ENCODE results near the gene HPS5.
"Not testable (repeated sequence)": the region's sequence is repeated elsewhere in the genome, so short reads cannot be mapped to it uniquely, and the experiment has no call there.

GRCh38 chr11:18267335-18268133, 54.4 kb downstream of the HPS5 start:
- not testable (repeated sequence) for TF ChIP-seq DPF2 (CRISPR knock-in tag; IDR thresholded peaks at IDR 0.05; ENCODE audit: borderline replicate concordance, low read depth); NFYB (CRISPR knock-in tag; IDR thresholded peaks at IDR 0.05); NR2F6 (IDR thresholded peaks at IDR 0.05); NR2F6 (CRISPR knock-in tag; IDR thresholded peaks at IDR 0.05); TBL1XR1 (IDR thresholded peaks at IDR 0.05; ENCODE audit: borderline replicate concordance, low read length, partially characterized antibody); THYN1 (CRISPR knock-in tag; IDR thresholded peaks at IDR 0.05; ENCODE audit: borderline replicate concordance, low read depth); CENPX (CRISPR knock-in tag; IDR thresholded peaks at IDR 0.05); ZNF282 (IDR thresholded peaks at IDR 0.05; ENCODE audit: partially characterized antibody); ZNF280B (CRISPR knock-in tag; IDR thresholded peaks at IDR 0.05; ENCODE audit: borderline replicate concordance); SYNCRIP (IDR thresholded peaks at IDR 0.05; ENCODE audit: insufficient read depth, low read depth, low read length)
- TF ChIP-seq, protein P1, sequence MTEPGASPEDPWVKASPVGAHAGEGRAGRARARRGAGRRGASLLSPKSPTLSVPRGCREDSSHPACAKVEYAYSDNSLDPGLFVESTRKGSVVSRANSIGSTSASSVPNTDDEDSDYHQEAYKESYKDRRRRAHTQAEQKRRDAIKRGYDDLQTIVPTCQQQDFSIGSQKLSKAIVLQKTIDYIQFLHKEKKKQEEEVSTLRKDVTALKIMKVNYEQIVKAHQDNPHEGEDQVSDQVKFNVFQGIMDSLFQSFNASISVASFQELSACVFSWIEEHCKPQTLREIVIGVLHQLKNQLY (CRISPR knock-in tag; IDR thresholded peaks at IDR 0.05): not testable (repeated sequence)
- TF ChIP-seq, protein P2, sequence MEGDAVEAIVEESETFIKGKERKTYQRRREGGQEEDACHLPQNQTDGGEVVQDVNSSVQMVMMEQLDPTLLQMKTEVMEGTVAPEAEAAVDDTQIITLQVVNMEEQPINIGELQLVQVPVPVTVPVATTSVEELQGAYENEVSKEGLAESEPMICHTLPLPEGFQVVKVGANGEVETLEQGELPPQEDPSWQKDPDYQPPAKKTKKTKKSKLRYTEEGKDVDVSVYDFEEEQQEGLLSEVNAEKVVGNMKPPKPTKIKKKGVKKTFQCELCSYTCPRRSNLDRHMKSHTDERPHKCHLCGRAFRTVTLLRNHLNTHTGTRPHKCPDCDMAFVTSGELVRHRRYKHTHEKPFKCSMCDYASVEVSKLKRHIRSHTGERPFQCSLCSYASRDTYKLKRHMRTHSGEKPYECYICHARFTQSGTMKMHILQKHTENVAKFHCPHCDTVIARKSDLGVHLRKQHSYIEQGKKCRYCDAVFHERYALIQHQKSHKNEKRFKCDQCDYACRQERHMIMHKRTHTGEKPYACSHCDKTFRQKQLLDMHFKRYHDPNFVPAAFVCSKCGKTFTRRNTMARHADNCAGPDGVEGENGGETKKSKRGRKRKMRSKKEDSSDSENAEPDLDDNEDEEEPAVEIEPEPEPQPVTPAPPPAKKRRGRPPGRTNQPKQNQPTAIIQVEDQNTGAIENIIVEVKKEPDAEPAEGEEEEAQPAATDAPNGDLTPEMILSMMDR (CRISPR knock-in tag; IDR thresholded peaks at IDR 0.05): not testable (repeated sequence)
